Stromal cell of bone marrow (primary cell): ENCODE results near the gene DALRD3.

ENCODE experiments used
- DNase-seq: peaks from one replicate; pipeline ENCODE4 v3.0.0-alpha.2; 2012; ENCODE audit warnings: low read depth

Gene DALRD3

DNA sequence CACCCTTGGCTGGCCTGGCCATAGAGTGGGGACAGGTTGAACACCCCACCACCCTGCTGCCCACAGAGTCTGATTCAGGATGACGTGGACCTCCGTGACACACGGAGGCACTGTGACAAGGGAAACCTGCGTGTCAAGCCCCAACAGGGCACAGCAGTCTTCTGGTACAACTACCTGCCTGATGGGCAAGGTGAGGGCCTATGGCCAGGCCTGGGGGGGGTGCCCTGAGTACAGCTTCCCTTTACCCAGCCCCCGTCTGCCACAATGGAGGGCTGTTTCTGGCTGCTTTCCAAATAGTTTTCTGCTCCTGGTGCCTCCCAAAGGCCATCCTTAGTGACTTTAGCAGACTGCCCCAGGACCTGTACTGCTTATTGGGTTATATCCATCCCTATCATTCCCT, 12.4 kb downstream of the DALRD3 start:
- DNase-seq: no peak

DNA sequence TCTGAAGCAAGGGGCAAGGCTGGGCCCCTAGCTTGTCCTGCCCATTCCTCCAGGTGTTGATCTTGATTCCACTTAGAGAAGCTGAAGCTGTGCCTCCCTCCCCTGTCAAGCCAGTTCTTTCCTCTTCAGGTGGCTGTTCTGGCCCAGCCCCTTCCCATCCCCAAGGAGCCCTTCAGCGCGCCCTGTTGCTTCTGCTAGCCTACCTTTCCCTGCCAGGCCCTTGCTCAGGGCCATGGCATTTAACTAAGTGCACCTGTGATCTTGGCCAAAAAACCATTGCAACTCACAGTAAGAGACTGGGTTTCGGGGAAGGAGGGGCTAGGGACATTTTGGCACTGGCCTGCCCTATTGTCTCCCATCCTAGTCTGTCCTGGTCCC, 13.1 kb downstream of the DALRD3 start:
- DNase-seq: no peak

DNA sequence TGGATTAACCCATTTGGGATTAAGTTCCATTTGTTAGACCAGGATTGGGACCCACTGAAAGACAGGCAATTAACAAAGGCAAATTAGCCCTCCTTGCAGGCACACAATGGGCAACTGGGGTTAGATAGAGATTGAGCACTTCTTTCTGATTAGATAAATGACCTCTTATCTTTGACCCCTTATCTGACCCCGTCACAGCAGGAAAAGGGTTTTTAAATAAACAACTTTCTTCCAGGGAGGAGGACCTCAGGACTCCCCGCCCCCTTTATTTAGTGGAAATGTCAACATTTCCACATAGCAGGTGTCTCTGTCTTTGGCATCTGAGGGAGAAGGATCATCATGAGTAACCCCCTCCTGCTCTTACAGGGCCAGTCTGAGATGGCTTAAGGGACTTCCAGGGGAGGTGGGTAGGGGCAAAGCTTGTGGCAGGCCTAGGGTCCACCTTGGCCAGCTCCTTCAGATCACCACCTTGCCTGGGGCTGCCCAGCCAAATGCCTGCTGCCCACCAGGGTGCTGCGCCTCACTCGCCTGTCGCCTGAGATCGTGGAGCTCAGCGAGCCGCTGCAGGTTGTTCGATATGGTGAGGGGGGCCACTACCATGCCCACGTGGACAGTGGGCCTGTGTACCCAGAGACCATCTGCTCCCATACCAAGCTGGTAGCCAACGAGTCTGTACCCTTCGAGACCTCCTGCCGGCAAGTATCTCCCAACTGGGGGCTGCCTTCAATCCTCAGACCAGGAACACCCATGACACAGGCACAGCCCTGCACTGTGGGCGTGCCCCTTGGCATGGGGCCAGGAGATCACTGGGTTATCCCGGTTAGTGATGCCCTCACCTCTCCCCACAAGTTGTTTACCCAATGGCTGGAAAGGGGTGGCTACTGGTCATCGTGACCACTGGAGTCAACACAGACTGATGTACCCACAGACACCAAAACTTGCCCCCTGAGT, 13.8 kb downstream of the DALRD3 start:
- no peak for DNase-seq

DNA sequence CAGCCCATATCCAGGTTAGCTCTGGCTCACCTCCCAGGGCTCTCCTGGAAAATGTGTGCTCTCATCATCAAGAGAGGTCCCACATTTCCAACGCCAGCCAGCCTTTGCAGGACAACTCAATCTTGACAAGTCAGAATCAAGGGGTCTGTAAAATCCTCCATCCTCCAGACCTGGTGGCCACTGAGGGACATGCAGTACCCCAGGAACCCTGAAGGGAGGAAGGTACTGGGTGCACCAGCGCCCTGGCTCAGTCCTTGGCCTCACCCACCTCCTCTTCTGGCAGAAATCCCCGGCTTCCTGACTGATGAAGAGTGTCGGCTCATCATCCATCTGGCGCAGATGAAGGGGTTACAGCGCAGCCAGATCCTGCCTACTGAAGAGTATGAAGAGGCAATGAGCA, 17.2 kb downstream of the DALRD3 start:
- DNase-seq: no peak

DNA sequence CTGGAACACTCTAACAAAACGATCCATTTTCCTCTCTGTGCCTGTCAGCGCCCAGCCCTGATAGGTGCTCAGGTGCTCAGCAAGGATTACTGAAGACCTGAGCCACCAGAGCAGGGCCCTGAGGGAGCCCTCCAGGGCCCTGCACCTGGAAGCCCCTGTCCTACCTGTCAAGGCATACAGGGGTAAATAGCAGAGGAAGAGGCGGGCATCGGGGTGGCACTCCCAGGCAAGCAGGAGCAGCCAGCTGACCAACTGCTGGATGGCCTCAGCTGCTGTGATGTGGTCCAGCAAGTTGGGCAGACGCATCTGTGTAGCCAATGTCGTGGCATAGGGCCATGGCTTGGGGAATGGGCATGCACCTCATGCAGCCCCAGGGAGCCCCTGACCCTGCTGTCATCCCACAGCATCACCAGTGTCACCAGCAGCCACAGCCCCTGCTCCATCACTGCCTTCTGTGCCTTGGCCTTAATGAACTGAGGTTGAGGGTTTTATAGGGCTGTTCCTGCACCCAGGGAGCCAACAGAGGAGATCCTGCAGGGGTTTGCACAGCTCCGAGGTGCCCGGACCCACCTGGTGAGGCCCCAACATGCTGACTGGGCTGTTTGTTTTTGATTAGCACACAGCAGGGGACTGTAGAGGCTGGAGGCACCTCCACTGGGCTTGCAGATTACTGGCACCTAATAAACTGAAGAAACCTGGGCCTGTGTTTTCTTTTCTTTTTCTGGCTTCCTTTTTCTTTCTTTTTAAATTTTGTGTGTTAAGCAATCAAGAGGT, 19.1 kb downstream of the DALRD3 start:
- DNase-seq: no peak

DNA sequence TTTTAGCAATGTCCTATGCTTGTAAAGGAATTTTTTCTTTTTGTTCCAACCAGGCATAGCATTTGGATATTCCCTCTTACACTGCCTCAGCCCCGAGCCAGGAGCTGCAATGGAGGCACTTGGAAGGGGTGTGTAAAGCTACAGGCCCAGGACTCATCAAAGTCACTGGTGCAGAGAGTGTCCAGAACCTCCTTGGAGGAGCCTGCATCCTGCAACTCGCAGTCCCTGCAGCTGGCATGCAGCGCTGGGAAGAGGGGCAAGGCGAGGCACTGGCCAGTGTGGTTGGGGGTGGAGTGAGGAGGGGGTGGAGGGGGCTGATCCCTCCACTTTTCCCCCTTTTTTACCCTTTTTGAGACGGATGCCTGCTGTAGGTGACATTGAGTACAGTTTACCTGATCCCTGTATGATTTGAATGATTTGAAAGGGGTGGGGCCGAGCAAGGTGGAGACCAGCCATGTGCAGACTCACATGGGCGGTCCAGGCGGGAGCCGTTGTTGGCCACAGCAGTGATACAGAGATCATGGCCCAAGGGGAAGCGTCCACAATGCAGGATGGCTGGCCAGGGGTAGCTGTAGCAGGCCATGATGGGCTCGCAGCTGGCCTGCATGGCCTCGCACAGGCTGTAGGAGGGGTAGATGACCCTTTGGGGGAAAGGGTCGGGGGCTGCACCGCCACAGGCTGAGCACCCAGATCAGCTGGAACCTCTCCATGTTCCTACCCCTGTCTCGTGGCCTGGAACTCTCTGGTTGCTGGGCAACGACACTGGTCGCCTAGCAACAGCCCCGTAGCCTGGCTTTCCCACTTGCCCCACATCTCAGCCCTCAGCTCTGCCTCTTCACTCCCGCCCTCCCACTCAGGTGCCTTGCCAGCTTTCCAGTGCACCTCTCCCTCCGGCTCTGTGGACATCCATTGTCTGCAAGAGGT, 20.4 kb downstream of the DALRD3 start:
- no peak for DNase-seq

DNA sequence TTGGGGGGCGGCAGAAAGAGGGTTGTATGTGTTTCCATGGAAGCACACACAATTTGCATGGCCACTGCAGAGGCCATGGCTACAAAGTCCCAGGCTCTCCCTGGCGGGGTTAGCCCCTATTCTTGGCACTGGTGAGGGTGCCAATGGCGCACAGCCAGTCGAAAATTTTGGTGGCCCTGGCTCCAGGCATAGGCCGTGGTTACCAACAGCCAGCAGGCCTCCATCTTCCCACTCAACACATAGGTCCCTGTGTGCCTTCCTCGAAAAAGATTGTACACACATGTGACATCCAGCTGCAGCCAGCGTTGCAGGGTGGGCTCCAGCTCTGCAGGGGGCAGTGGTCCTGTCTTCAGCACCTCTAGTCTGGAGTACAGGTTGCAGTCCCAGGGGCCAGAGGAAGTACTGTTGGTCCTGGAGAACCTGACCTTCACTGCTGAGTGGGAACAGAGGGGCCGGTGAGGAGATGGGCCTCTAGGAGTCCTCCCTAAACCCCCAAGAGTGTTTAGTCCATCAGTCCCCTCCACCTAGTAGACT, 21.2 kb downstream of the DALRD3 start:
- no peak for DNase-seq

DNA sequence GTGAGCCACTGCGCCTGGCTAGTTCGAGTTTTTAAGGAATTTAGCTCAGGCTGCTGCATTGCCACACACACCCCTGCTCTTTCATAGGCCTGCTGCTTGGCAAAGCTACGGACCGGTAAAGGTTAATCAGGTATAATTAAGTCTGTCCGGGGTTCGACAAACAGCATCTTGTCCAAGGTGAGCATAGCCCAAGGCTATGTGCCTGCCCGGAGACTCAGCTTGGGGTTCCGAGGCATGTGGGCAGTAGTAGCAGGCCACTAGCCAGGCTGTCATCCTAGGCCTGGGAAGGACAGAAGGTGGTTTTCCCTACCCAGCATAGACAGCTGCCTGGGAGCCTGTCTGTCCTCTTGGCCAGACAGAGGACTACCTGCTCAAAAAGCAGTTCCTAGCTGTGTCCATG, 21.7 kb downstream of the DALRD3 start:
- no peak for DNase-seq

DNA sequence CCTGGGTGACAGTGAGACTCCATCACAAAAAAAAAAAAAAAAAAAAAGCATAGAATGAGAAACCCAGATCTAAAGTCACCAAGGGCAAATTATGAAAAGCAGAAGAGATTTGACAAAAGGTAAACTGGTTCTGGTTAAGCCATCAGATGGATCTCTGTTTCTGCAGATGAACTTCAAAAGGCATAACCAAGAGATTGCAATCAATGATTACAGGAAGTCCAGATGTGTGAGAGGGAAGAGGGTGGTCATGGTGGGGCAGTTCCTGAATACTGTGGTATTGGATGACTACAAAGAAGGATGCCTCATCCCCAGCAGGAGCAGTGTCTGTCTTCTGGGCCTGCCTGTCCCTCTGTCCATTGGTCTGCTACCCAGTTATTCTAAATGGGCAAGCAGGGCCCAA, 24.5 kb downstream of the DALRD3 start:
- DNase-seq: no peak

DNA sequence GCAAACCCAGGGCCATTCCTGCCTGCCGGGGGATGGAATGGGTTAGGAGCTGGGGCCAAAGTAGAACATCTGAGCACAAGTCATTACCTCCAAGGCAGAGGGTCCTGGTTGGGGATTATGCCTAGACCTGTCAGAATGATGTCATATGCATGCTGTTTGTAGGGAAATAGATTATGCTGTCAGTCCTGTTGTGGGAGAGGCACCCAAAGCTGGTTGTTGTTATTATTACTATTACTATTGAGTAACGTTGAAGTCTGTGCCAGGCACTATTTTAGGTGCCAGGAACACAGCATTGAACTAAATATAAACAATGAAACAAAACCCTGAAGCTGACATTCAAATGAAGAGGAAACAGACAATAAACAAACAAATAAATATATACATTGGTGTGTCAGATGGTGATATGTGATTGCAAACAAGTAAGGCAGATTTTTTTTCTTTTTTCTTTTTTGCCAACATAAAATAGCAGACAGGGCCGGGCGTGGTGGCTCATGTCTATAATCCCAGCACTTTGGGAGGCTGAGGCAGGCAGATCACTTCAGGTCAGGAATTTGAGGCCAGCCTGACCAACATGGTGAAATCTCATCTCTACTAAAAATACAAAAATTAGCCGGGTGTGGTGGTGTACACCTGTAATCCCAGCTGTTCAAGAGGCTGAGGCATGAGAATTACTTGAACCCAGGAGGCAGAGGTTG, 26.4 kb downstream of the DALRD3 start:
- no peak for DNase-seq

DNA sequence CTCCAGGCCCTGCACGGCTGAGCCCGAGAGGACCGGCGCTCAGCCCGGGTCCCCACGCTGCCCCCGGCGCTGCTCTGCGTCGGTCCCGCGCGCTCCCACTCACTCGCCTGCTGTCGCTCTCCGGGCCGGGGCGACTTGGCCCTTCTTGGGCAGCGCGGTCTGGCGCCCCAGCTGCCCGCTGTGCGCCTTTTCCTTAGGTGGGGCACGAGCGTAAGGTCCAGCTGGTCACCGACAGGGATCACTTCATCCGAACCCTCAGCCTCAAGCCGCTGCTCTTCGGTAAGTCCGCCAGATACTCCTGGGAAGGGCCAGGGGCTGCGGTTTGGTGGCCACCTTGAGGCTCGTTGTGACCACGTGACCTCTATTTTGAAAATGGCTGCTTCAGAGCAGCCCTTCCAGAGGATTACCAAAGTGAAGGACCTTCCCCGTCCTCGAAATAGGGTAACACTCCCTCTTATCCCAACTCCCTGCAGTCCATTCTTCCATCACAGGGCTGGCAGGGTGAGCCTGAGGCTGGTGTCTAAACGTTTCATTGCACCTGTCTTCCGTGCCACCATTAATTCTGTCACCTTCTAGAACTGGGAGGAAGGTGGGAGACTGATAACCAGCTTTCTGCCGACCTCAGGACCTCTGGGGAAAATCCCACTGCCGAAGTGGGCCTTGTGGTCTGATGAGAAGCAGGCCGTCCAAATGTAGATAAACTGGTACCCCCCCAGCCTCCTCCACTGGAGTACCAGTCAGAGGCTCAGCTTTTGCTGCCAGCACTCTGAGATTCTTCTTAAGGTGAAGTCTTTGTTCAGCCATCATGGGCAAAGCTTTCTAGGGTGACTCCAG, 27.5 kb downstream of the DALRD3 start:
- no peak for DNase-seq

DNA sequence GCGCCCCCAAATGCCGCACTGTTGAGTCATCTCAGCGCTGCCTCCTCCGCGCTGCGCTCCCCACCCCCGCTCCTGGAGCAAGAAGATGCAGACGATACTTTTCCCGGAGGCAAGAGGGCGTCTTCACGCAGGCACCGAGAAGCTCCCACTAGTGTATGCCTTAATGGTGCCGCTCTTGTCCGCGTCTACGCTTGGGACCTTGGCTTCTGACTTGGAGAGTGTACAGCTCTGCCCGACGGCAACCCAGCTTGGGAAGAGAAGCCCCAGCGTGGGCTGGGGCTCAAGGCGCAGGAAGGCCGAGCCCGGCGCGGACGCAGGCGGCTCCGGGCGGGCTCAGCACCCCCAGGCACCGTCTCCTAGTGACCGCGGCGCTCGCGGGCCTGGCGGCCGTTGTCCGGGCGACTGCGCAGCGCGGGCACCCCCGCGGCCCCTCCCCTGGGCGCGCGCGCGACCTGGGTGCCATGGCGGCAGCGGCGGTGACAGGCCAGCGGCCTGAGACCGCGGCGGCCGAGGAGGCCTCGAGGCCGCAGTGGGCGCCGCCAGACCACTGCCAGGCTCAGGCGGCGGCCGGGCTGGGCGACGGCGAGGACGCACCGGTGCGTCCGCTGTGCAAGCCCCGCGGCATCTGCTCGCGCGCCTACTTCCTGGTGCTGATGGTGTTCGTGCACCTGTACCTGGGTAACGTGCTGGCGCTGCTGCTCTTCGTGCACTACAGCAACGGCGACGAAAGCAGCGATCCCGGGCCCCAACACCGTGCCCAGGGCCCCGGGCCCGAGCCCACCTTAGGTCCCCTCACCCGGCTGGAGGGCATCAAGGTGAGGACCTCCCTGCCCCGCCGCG, 28.4 kb downstream of the DALRD3 start, which contains the start of gene P4HTM:
Gene P4HTM, plus strand, starts transcription at position 446 of the 840 bp plus-strand sequence. Its CDS starts 16 bp downstream, at position 462.
- peak; percentile 80 for DNase-seq

DNA sequence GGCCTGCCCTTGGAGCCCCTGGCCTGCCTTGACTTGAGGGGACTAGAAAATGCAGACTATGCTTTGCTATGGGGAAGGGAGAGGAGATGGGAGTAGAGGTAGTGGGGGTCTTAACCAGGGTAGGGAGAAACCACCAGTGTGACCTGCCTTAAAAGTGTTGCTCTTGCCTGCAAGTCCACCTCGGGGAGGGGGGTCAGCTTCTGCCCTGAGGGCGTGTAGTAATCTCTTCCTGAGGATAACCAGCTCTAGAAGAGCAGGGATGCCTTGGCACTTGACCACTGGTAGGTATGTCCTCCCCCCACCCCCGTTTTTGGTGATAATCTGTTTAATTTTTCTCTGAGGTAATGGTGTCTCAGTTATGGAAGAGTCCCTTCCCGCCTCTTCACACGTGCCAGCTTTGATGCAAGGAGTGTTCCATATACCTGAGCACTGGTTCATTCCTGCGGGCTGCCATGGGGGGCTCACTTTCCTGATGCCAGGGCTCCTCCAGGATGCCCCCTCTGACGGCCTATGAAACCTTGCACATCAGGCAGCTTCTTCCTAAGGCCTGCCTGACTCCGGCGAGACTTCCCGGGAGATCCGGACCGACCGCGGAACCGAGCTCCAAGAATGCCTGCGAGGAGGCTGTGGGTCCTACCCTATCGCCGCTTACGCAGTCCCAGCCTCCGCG, 29.1 kb downstream of the DALRD3 start:
- DNase-seq: no peak

DNA sequence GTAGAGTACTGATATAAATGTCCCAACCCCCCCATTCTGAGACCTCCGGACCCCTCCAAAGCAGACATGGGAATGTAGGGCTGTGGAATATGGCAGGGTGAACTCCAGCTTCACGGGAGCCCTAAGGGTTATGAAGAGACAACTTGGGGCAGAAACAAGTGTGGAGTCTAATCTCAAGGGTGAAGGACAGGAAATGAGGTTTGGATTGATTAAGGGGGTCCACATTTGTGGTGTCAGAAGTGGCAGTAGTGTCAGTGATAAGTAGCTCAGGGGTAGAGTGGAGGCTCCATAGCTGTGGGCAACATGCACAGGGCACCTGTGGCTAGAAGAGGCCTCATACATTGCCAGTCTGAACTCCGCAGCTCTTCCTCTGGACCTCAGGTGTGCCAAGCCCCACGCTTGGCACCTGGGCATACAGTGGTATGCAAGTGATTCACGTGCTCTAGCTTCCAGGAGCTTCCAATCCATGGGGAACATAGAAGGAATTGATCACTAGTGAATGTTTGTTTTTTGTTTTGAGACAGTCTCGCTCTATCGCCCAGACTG, 32.5 kb downstream of the DALRD3 start:
- DNase-seq: no peak

DNA sequence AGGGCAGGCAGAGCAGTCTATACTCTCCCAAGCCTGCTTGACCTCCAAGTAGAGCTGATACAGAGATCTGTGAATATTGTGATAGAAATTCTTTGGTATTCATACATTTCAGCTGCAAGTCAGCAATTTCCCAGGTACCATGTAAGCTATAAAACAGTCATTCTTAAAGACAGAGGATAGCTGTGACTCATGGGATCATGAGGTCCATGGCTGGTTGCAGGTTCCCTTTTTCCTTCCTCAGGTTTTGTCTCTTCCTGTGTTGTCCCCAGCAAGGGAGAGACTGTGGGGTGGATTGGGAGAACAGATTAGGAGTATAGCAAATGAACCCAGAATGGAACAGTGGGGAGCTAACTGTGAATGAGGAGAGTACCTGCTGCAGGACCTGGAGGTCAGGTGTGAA, 33.7 kb downstream of the DALRD3 start:
- no peak for DNase-seq

DNA sequence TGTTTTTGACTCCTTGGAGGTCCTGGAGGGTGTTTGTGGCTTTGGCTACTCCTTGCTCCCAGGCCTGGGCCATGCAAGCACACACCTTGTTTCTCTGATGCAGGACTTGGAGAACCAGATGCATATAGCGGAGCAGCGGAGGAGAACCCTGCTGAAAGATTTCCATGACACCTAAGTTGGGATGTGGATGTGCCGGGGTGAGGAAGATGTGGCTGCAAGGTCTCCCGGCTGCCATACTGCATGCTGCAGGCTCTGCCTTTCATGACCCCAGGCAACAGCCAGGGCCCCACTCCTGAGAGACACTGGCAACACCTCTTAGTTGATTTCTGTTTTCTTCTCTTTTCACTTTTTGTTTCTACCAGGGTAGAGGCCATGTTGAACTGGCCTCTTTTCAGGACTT, 35.3 kb downstream of the DALRD3 start:
- DNase-seq: no peak

DNA sequence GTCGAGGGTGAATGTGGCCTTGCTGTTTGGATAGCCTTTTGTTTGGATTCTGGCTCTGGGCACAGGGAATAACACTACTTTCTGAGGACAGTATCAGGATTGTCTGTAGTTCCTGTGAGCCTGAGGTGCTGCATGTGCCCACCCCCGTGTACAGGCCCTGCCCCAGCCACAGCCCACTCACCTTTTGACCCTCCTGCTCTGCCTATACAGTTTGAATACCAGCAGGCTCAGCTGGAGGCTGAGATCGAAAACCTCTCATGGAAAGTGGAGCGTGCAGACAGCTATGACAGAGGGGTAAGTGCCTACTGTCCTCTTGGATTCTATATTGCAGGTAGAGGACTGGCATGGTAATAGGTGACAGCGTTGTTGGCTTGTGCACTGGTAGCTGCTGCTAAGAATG, 35.7 kb downstream of the DALRD3 start:
- no peak for DNase-seq

DNA sequence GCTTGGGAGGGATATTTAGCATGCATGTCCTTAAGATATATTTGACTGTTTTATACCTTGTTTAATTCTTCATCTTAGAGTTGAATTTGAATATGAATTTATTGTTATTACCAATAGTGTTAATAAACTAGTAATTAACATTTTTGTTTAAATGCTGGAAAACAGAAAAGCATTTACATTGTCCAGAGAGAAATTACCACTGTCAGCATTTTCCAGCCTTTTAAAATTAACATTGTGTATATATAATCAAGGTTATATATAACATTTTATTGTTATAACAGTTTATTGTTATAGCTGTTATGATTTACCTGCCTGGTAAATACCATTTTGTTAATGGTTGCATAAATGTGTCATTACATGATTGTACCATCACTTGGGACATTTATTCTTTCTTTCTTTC, 36.4 kb downstream of the DALRD3 start:
- no peak for DNase-seq
